Measurements from ENCODE around the gene DUSP22. TPM values are rescaled to one million over a fixed set of nuclear protein-coding genes. Genes with fewer than 3 reads are reported as not detected.

The DUSP22 gene
- total RNA-seq, 4 donors from 2014 or later, result 67.0 to 97.3 (median 78.0) TPM

DNA sequence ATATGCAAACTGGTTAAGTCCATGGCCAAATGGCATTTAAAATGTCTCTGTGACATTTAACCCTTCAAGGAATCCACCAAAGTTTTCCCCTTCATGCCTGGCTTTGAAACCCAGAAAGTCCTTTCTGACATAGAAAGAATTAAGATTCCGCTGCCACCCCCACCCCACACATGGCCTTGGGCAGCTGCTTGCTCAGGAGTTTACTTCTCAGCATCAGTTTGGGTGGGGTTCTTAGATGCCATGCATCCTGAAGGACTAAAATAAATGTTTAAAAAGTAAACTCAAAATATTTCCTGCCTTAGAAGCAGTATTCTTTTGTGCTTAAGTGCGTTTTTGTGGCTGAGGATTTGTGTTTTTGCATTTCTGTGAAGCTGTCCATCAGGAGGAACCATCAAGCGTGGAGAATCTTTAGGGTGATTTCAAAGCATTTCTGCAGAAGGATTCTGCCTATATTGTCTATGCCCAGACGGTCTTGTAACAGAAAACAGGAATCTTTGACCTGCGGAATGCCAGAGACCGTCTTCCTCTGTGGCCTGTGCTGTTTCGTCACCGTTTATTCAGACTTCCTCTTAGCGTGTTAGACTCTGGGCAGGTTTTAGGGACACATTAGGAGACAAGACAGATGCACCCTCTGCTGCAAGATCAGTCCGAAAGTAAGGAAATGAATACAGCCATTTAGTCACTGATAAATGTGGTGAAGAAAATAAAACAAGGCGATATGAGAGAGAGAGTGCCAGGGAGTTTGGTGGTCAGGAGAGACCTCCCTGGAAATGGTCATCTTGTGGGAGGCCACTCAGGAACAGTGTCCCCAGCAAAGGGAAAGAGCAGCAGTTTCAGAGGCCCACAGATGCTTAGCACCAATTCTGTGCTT lies 6.2 kb downstream of the DUSP22 start:
- no peak for ATAC-seq
- Histone ChIP-seq H3K27me3 (no peaks in the 10 kb centered on the region), H3K27ac (no peak overlapping the region), H3K36me3 (no peaks in the 10 kb centered on the region), H3K4me1 (peaks cover 0 to 50% (median 28%) of the 10 kb centered on the region in 3 donors), H3K4me3 (no peak overlapping the region), H3K9me3 (no peaks in the 10 kb centered on the region)
- TF ChIP-seq EP300 (IDR thresholded peaks at IDR 0.05) (no peak), POLR2AphosphoS5 (IDR thresholded peaks at IDR 0.05) (no peak), POLR2A (IDR thresholded peaks at IDR 0.05) (no peak)
- TF ChIP-seq, protein P1, sequence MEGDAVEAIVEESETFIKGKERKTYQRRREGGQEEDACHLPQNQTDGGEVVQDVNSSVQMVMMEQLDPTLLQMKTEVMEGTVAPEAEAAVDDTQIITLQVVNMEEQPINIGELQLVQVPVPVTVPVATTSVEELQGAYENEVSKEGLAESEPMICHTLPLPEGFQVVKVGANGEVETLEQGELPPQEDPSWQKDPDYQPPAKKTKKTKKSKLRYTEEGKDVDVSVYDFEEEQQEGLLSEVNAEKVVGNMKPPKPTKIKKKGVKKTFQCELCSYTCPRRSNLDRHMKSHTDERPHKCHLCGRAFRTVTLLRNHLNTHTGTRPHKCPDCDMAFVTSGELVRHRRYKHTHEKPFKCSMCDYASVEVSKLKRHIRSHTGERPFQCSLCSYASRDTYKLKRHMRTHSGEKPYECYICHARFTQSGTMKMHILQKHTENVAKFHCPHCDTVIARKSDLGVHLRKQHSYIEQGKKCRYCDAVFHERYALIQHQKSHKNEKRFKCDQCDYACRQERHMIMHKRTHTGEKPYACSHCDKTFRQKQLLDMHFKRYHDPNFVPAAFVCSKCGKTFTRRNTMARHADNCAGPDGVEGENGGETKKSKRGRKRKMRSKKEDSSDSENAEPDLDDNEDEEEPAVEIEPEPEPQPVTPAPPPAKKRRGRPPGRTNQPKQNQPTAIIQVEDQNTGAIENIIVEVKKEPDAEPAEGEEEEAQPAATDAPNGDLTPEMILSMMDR (IDR thresholded peaks at IDR 0.05), result no peak
- WGBS, 2 donors (ENCODE audit: low coverage in 1 of 2), result 77 to 78% methylated on average over 10 to 11 of the region's 11 CpGs

DNA sequence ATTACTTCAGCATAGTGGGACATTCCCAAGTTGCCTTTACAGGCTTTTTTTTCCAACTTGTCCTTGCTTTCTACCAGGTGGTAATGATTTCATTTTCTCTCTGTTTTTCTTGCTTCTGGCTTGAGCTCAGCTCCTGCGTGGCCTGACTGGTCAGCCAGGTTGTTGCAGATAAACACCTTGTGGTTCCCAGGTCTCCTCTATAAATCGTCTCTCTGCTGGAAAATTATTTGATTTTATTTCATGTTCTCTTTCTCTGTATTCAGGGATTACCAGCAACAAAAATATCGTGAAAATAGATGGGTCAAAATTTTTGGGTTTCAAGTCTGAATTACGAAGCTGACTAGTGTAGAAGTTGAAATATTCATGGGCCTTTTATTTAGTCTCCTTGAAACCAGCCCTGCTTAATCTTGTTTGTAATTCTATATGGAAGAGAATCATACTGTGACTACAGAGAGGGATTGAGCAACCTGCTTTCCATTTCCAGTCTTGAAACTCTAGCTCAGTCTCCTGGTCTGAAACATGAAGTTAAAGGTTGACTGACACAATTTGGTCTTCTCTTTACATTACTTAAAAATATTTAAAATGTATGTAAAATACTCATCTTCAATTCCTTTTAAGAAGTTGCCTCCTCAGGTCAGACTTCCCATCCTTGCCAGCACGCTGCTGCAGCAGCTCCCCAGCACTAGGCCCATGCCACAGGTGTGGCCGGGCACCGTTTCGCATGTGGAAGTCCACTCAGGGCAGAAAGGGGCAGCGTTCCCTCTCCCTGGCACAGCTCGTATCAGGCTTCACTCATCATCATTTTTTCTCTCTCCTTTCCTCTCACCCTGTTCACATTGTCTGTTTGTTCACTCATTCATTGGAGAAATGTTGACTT lies 7.1 kb downstream of the DUSP22 start:
- no peak for TF ChIP-seq POLR2AphosphoS5 (IDR thresholded peaks at IDR 0.05)
- no peak for TF ChIP-seq EP300 (IDR thresholded peaks at IDR 0.05)
- TF ChIP-seq, protein P1 (IDR thresholded peaks at IDR 0.05), result no peak
- TF ChIP-seq POLR2A (IDR thresholded peaks at IDR 0.05), result no peak
- no peak for ATAC-seq
- no peaks in the 10 kb centered on the region for H3K27me3 ChIP-seq
- H3K4me1 ChIP-seq, result peaks cover 0 to 41% (median 23%) of the 10 kb centered on the region in 3 donors
- H3K27ac ChIP-seq, result no peak overlapping the region
- peaks cover 0 to 6% of the 10 kb centered on the region in 2 donors for H3K36me3 ChIP-seq
- H3K9me3 ChIP-seq, result no peaks in the 10 kb centered on the region
- H3K4me3 ChIP-seq, result no peak overlapping the region
- WGBS, 2 donors (ENCODE audit: low coverage in 1 of 2), result 73 to 78% methylated on average over 10 of the region's 10 CpGs

GRCh38 chr6:300026-300425 lies 7.7 kb downstream of the DUSP22 start:
- TF ChIP-seq POLR2A (IDR thresholded peaks at IDR 0.05) (no peak), POLR2AphosphoS5 (IDR thresholded peaks at IDR 0.05) (no peak), EP300 (IDR thresholded peaks at IDR 0.05) (no peak)
- TF ChIP-seq, protein P1 (IDR thresholded peaks at IDR 0.05), result no peak
- Histone ChIP-seq H3K4me3 (no peak overlapping the region), H3K27me3 (no peaks in the 10 kb centered on the region), H3K36me3 (peaks cover 0 to 11% of the 10 kb centered on the region in 2 donors), H3K27ac (no peak overlapping the region), H3K4me1 (peaks cover 0 to 35% (median 23%) of the 10 kb centered on the region in 3 donors), H3K9me3 (no peaks in the 10 kb centered on the region)
- WGBS, 2 donors (ENCODE audit: low coverage in 1 of 2), result 86 to 94% methylated on average over 6 of the region's 6 CpGs
- no peak for ATAC-seq

- 84 to 86% methylated on average over 8 of the region's 10 CpGs for WGBS, 2 donors (ENCODE audit: low coverage in 1 of 2)
- Histone ChIP-seq H3K27ac (no peak overlapping the region), H3K4me3 (no peak overlapping the region), H3K27me3 (no peaks in the 10 kb centered on the region), H3K9me3 (no peaks in the 10 kb centered on the region), H3K36me3 (peaks cover 0 to 11% of the 10 kb centered on the region in 2 donors), H3K4me1 (peaks cover 0 to 34% (median 20%) of the 10 kb centered on the region in 3 donors)
- ATAC-seq, result no peak
- no peak for TF ChIP-seq EP300 (IDR thresholded peaks at IDR 0.05)
- TF ChIP-seq, protein P1 (IDR thresholded peaks at IDR 0.05), result no peak
Measured at GRCh38 chr6:300494-301198, 8.4 kb downstream of the DUSP22 start.
